COLO668 (cell line): ENCODE results near the gene MCC.

Source experiments
- DNase-seq: peaks from one replicate; lab custom pipeline; 2025; ENCODE audit not compliant: unreplicated experiment; lab: John Stamatoyannopoulos, UW

Gene MCC

GRCh38 chr5:113373426-113373825 lies 114.8 kb downstream of the MCC start:
- DNase-seq: no peak

GRCh38 chr5:113371721-113372196 lies 116.5 kb downstream of the MCC start:
- DNase-seq: no peak

- DNase-seq: no peak
These were observed 120.7 kb downstream of the MCC start for GRCh38 chr5:113367586-113367985.

GRCh38 chr5:113364466-113364865 lies 123.8 kb downstream of the MCC start:
- DNase-seq: no peak

- no peak for DNase-seq
These were observed 126.6 kb downstream of the MCC start for GRCh38 chr5:113361701-113362100.

- no peak for DNase-seq
These were observed 128.8 kb downstream of the MCC start for GRCh38 chr5:113359419-113359818.

DNA sequence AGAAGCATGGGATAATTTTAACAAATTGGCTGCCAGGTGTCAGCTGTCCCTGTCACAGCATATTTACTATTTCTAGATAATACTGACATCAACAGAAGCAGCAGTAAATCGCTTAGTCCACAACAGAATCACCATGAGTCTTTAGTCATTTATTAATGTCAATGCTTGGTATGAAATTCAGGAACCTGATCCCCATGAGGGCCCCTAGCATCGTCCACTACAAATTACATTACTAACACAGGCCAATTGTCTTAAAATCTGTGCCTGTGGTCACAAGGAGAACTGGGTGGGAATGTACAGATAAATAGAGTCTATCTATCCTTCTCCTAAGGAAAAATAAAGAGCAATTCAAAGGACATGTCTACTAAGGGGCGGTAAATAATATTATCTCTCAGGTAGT lies 129.6 kb downstream of the MCC start:
- no peak for DNase-seq

DNA sequence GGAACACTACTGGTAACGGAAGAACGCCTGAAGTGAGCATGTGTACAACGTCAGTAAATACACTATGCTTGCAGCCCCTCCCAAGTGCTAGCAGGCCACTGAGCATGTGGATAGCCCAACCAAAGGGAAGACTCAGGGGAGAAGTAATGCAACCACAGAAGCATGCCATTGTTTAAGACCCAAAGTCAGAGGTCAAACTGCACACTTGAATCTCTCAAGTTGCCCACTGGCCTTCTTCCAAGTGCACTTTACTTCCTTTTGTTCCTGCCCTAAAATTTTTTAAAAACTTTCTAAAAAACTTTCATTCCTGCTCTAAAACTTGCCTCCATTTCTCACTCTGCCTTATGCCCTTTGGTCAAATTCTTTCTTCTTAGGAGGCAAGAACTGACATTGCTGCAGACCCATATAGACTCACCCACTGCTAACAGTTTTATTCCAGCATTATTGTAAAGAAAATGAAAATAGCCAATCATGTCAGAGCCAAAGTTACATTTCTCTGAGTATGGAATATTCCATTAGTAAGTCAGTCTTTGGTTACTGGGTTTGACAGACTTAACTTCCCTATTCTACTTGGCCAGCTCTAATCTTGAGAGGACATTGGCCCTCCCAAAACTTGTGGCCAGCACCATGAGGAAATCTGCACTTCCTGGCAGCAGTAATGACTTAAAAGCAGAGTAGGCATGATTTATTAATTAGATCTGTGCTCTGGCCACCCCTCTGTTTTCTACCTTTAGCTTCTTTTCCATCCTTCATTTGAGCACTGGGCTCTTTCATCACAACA lies 130.4 kb downstream of the MCC start:
- no peak for DNase-seq

DNA sequence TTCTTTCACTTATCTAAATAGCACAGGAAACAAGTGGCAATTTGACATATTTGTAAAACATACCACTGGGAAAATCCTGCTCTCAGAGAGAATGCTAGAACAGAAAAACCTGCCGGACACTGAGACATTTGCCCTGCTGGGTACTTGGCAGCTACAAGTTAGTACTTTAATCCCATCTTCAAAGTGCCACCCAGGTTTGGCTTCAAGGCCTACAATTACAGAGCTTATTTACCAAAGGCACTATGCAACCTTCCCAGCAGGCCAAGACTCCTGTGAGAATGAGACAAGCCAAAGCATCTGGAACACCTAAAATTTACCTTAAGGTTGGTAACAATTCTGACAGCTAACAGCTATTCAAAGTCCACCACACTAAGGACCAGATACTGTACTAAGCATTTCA lies 131.8 kb downstream of the MCC start:
- DNase-seq: no peak

- DNase-seq: no peak
These were observed 134.2 kb downstream of the MCC start for GRCh38 chr5:113354055-113354454.

GRCh38 chr5:113347572-113347971 lies 140.7 kb downstream of the MCC start:
- no peak for DNase-seq

DNA sequence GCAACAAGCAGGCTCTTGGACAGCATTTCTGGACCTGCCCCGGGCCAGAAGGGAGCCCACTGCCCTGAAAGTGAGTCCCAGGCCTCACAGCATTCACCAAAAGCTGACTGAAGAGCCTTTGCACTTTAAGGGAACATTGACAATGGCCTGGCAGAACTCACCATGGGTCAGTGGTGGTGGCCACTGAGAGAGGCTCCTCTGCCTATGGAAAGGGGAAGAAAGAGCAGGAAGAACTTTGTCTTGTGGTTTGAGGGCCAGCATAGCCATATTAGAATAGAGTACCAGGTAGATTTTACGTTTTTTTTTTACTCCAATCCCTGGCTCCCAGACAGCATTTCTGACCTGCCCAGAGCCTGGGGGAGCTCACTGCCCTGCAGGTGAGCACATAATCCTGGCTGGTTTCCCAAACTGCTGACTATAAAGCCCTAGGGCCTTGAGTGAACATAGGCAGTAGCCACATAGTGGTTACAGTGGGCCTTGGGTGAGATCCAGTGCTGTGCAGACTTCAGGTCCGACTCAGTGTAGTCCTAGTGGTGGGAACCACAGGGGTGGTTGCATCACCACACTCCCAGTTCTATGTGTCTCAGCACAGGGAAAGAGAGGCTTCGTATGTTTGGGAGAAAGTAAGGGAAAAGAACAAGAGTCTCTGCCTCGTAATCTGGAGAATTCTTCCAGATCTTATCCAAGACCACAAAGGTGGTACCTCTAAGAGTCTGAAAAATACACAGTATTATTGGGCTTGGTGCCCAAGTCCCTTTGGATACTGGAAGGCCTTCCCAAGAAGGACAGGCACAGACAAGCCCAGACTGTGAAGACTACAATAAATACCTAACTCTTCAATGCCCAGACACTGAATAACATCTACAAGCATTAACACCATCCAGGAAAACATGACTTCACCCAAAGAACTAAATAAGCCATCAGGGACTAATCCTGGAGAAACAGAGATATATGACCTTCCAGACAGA lies 143.0 kb downstream of the MCC start:
- no peak for DNase-seq

- DNase-seq: no peak
These were observed 144.9 kb downstream of the MCC start for GRCh38 chr5:113343343-113343742.

GRCh38 chr5:113340537-113340936 lies 147.7 kb downstream of the MCC start:
- DNase-seq: no peak

GRCh38 chr5:113338628-113339027 lies 149.6 kb downstream of the MCC start:
- no peak for DNase-seq

DNA sequence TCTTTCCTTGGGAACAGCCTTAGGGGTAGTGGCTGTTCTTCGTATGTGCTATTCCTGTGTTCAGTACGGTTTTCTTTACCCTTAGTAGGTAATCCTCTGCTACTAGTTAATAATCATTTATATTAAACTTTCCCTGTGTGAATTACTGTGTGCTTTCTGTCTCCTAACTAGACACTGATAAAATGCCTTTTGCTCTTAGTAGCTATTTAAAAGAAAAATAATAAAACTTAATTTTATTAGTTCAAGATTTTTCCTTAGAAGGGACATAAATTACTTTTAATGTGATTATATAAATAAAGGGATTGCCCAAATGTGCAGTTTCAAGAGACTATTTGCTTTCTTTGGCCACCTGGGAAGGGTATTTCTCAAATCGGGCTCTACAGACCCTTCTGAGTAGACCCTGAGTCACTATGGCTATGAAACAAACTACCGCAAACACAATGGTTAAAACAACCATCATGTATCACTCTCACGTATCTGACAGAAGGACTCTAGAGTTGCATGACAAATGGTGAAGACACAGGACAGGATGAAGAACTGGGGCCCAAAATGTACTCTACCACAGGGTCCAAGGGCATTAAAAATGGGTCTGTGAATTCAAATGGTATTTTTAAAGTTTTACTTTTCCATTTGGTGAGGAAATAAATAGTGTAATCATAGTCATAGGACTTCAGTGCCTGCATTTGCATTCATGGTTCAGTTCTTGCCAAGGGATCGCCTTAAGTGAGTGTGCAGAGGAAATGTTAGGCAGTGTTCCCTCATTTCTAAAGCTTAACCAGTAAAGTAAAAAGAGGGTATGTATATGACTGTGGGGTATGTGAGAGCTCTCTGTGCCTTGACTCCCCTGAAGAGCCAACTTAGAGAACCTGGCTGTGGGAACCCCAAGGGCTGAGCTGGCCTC lies 150.5 kb downstream of the MCC start:
- DNase-seq: no peak

DNA sequence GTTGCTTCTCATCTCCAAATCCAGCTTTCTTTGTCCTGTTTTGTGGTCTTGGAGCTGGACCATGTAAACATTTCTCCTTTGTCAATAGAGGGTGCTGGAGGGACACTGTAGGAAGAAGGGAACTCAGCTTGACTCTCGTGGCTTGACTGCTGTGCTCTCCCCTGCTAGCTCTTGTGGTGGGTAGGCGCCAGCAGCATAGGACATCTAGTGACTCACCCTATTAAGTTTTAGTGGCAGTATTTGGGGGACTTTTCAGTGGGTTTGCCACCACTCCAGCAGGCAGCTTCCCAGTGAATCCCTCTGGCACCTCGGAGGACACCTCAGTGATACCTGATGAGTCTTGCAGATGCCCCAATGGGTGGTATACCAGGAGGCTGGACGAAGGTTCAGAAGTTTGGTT lies 151.3 kb downstream of the MCC start:
- DNase-seq: no peak

- no peak for DNase-seq
These were observed 154.8 kb downstream of the MCC start for GRCh38 chr5:113333411-113333810.

DNA sequence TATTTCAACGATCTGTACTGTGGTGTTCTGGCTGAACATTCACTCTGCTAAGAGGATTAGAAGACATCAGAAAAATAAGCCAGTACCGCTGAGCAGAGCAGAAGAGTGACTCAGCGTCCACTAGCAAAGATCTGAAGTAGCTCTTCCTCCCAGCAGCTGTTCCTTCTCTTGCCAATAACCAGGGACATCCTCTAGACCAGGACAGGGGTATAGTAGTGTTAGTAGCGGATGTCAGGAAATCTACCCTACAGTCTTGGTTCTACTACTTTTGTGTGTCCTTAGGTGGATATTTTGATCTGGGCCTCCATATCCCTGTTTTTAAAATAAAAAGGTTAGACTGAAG lies 157.1 kb downstream of the MCC start:
- no peak for DNase-seq

DNA sequence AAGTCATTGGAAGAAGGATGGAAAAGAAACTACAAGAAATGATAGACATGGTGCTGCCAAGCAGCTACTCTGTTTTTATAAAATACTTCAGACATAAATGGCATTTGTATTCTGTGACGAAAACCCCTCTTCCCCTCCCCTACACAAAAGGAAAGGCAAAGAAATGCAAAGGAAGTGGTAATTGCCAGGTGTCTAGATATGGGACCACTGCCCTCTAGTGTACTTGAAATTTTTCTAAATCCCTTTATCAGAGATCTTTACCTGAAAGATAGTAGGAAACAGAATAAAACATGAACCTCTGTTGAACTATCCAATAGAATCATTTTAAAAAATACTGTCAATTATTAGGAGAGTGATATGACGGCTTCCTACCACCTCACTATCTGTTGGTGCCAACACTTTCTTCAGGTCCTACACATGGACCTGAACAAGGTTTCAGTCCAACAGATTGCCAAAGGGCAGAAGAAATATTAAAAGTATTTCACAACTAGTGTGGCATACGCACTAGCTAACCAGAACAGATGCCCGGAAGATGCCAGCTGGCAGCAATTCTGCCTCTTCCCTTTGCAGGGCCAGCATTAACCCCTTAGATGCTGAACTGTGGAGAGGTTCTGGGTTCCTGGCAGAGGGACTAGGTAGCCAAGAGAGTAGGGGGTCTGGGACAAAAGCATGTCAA lies 157.6 kb downstream of the MCC start:
- DNase-seq: no peak

- DNase-seq: no peak
These were observed 158.3 kb downstream of the MCC start for GRCh38 chr5:113329981-113330380.
